CD4-positive, alpha-beta T cell treated with Interleukin-4 for 4 hours (primary cell): ENCODE data around the gene PTPRR.

ENCODE experiments used
- DNase-seq: peaks from one replicate; pipeline ENCODE4 v3.0.0-alpha.2; 2020

The PTPRR gene

GRCh38 chr12:70638639-70639360 is 281.7 kb downstream of the PTPRR start:
- DNase-seq = no peak

GRCh38 chr12:70637303-70638085 is 283.0 kb downstream of the PTPRR start, which contains the start of gene PTPRB:
Gene PTPRB (minus strand): TSS chr12:70637429. CDS start chr12:70637395, 34 bp downstream.
- no peak for DNase-seq

- DNase-seq = no peak
Measured at GRCh38 chr12:70635755-70636154, 284.8 kb downstream of the PTPRR start.

GRCh38 chr12:70628701-70629480 is 291.6 kb downstream of the PTPRR start:
- no peak for DNase-seq

- no peak for DNase-seq
Measured at GRCh38 chr12:70627677-70628076, 292.9 kb downstream of the PTPRR start.

GRCh38 chr12:70626180-70626579 is 294.4 kb downstream of the PTPRR start:
- no peak for DNase-seq

GRCh38 chr12:70619471-70620152 is 300.9 kb downstream of the PTPRR start:
- DNase-seq = no peak

GRCh38 chr12:70618371-70618770 is 302.2 kb downstream of the PTPRR start:
- no peak for DNase-seq

GRCh38 chr12:70617450-70617849 is 303.1 kb downstream of the PTPRR start:
- no peak for DNase-seq

GRCh38 chr12:70615174-70615866 is 305.2 kb downstream of the PTPRR start:
- no peak for DNase-seq

- DNase-seq = no peak
Measured at GRCh38 chr12:70609739-70610491, 310.6 kb downstream of the PTPRR start.

GRCh38 chr12:70609203-70609602 is 311.3 kb downstream of the PTPRR start:
- DNase-seq = no peak

GRCh38 chr12:70608184-70608583 is 312.4 kb downstream of the PTPRR start:
- DNase-seq = no peak

GRCh38 chr12:70607107-70607506 is 313.4 kb downstream of the PTPRR start:
- no peak for DNase-seq

- DNase-seq = no peak
Measured at GRCh38 chr12:70605976-70606375, 314.6 kb downstream of the PTPRR start.

- DNase-seq = no peak
Measured at GRCh38 chr12:70604662-70605061, 315.9 kb downstream of the PTPRR start.

- no peak for DNase-seq
Measured at GRCh38 chr12:70603044-70603443, 317.5 kb downstream of the PTPRR start.

- DNase-seq = no peak
Measured at GRCh38 chr12:70598467-70599193, 321.9 kb downstream of the PTPRR start.

GRCh38 chr12:70592664-70593063 is 327.9 kb downstream of the PTPRR start:
- DNase-seq = no peak

GRCh38 chr12:70590549-70591226 is 329.9 kb downstream of the PTPRR start:
- no peak for DNase-seq
